GM21390 (cell line): ENCODE measurements around the gene GLIPR1.
"Not testable (repeated sequence)": the region's sequence is repeated elsewhere in the genome, so short reads cannot be mapped to it uniquely, and the experiment has no call there.

Experiments used
- ATAC-seq: cut with Tn5 transposase; IDR thresholded peaks from one replicate; pipeline ENCODE4 v1.9.1; 2021; ENCODE audit not compliant: unreplicated experiment

Gene GLIPR1

DNA sequence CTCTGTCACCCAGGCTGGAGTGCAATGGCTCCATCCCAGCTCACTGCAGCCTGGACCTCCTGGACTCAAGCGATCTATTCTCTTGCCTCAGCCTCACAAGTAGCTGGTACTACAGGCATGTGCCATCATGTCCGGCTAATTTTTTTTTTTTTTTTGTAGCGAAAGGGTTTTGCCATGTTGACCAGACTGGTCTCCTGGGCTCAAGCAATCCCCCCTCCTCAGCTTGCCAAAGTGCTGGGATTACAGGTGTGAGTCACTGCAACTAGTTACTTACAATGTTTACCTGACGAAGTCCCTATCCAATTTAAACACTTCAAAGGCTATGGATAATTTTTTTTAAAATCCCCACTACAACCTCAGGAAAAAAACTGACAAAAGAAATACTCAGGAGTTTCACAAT is 29.1 kb downstream of the GLIPR1 start:
- ATAC-seq: no peak

DNA sequence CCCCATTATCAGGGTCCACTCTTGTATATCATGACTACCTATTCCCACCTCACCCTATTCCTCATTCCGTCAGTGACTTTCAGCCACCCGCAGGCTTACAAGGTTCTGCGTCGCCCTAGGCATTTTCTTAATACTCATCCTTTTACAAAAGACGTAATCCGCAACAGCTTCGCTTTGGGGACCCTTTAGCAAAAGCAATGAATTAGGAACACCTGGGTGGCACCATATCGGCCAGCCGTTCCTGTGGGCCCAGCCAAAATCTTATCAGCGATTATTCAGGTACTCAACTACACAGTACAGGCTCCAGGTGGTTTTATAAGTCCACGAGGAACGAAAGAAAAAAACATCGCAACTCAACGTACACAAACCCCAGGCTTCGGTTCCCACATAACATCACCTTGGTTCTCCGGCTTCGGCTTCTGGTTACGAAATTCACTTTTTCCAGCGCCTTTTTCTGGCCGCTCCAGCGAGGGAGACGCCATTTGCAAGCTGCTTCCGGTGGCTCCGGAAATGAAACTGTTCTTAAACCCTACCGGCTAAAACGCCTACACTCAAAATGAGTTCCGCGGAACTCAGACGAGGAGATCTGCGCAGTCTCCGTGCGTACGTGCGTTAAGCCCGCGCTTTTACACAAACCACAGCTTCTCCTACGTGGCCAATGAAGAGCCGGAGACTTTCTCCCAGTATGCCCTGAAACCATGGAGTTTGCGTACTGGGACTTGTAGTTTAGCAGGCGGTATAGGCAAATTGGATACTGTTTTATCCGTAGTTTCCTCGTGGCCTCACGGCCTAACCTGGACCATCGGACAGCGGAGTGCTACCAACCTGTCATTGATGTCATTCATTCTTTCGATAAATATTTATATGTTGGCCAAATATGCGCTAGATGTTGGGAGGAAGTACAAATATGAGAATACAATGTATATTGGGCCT is 30.8 kb downstream of the GLIPR1 start, which contains the start of gene KRR1:
TSS of gene KRR1 (minus strand) at position 494 of the 933 bp plus-strand sequence. CDS start at position 482, 12 bp downstream.
- peak; percentile 97 for ATAC-seq

DNA sequence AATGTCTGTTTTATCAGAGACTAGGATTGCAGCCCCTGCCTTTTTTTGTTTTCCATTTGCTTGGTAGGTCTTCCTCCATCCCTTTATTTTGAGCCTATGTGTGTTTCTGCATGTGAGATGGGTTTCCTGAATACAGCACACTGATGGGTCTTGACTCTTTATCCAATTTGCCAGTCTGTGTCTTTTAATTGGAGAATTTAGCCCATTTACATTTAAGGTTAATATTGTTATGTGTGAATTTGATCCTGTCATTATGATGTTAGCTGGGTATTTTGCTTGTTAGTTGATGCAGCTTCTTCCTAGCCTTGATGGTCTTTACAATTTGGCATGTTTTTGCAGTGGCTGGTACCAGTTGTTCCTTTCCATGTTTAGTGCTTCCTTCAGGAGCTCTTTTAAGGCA is 40.7 kb downstream of the GLIPR1 start:
- not testable (repeated sequence) for ATAC-seq

DNA sequence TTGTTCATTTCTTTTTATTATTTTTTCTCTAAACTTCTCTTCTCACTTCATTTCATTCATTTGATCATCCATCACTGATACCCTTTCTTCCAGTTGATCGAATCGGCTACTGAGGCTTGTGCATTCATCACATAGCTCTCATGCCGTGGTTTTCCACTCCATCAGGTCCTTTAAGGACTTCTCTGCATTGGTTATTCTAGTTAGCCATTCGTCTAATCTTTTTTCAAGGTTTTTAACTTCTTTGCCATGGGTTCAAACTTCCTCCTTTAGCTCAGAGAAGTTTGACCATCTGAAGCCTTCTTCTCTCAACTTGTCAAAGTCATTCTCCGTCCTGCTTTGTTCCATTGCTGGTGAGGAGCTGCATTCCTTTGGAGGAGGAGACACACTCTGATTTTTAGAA is 41.6 kb downstream of the GLIPR1 start:
- not testable (repeated sequence) for ATAC-seq

DNA sequence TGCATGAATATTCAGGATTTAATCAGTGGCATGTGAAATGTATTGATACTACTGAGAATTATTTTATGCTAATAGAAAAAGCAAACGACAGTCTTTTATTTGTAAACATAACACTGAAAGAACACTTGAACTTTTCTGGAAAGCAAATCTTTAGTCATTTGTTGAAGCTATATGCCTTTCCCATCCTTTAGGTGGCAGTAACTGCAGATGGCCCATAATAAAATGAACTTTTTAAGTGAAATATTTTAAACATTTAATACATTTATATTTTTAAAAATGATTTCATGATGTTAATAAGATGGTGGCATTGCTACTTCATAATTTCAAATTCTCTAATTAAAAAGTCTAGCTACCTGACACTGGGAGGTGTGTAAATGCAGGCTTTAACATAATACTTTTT is 44.7 kb downstream of the GLIPR1 start:
- ATAC-seq: no peak

DNA sequence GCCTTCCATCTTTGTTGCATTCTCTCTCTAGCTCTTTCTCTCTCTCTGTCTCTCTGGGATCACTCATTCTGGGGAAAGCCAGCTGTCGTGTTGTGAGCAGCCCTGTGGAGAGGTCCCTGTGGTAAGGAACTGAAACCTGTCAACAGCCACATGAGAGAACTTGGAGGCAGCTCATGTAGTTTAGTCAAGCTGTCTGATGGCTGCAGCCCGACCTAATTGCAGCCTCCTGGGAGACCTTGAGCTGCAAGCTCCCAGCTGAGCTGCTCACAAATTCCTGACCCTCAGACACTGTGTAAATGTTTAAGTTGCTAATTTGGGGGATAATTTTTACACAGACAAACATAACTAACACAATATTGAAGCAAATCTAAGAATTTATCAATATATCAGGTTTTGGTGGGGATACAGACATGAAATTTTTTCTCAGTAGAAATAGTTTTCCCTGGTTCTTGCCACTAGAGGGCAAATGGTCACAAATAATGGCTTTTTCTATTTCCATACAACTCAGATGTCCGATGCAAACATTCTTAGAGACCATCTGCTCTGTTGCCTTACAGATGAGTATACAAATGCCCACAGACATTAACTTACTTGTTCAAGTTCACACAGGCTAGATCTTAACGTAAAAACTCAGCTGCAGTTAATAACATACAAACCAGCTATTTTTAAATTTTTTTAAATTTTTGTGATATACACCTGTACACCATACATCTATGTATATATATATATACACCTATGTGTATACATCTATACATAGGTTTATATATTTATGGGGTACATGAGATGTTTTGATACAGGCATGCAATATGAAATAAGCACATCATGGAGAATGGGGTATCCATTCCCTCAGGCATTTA is 46.3 kb downstream of the GLIPR1 start:
- ATAC-seq: peak; percentile 99

DNA sequence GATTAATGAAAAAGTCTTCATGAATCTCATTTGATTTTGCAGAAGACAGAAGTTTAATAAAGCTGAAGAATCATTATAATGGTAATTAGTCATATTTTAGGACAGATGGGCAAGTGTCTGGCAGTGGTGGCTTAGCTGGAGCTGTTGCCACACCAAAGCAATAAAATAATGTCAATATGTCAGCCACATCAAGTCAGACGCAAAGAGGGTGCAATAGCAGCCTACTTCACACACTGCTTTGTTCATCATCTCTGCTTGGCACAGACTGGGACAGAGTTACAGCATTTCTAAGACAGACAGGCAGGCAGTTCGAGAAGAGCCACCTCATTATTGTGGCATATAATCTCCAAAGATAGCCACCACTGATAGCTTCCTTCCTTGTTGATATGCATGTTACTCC is 47.7 kb downstream of the GLIPR1 start:
- ATAC-seq: no peak

DNA sequence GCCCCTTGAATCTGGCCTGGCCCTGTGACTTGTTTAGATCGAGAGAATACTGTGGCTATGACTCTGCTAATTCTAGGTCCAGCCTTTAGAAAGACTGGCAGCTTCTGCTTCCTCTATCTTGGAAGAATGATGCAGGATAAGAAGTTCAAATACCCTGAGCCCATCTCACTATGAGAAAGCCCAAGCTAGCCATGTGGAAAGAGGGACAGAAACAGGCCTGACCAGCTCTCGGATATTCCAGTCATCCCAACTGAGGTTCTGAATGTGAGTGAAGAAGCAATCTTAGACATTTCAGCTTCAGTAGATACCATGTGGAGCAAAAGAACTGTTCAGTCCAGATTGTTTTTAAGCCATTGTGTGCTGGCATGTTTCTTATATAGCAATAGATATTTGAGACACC is 48.1 kb downstream of the GLIPR1 start:
- no peak for ATAC-seq

DNA sequence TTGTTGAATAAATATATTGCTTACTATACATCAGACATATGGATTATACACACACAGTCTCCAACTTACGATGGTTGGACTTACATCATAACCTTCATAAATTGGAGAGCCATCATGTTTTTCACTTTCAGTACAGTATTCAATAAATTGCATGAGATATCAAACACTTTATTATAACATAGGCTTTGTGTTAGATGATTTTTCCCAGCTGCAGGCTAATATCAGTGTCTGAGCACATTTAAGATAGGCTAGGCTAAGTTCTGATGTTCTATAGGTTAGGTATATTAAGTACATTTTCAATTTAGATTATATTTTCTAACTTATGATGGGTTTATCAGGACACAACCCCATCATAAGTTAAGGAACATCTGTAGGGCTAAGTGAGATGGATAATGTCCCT is 48.8 kb downstream of the GLIPR1 start:
- ATAC-seq: no peak

DNA sequence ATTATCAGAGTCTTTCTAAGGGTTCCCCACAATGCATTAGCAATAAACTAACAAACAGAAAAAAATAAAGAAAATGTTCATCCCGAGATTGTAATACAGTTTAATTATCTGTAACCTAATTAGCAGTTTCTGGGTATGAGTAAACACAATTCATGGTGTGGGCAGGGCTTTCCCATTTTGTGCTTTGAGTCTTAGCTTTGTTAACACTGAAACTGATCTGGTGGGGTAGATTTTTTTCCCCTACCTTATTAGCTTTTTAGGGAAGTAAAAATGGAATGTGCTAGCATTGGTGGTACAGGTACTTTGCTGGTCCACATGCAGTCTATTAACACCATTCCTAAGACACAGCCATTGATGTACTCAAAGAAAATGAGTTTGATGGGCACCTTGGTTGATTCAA is 49.3 kb downstream of the GLIPR1 start:
- no peak for ATAC-seq

DNA sequence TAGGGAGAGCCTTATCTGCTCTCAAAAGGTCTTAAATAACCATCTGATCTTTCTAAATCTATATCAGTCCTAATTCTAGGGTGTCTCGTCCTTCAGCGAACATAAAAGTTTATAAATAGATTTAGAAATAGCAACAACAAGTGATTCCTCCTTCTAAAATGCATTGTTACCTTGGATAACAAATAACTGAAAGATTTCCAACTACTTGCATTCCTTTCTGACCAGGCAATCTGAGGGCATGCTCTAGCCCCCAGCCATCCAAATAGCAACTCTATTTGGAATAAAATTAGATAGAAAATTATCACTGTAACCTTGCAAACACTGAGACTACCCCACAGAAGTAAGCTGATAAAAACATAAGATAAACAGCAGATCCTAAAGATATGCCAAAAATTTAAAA is 52.7 kb downstream of the GLIPR1 start:
- no peak for ATAC-seq

DNA sequence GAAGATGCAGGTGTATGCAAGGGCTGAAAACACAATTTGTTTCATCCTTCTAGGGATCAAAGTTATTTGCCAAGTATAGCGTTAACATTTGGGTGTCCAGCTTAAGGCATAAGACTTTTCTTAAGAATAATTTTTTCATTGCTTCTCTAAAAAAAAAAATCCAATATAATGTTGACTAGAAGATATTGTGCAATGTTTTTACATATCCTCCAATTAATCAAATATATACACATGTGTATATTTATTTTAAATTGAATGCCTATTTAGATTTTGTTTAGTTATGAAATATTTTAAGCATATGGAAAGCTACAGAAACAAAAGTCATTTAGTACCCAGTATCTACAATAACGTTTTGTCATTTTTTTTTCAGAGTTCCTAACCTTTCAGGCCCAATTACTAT is 59.3 kb downstream of the GLIPR1 start:
- ATAC-seq: no peak

DNA sequence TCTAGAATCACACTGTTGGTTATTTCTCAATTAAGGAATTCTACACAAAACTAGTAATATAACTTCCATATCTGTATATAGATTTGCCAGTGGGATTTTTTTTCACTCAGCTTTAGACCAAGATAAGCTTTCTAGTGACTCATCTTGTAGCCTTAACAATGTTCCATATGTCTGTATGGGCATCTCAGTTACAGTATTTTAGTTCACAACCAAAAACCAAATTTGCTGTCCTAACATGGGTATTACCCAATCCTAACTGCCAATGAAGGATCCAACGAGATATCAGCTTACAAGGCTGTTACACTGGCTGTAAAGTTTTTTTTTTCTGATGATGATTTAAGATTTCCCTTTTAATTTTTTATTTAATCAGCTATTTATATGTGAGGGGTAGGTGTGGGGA is 62.4 kb downstream of the GLIPR1 start:
- no peak for ATAC-seq

DNA sequence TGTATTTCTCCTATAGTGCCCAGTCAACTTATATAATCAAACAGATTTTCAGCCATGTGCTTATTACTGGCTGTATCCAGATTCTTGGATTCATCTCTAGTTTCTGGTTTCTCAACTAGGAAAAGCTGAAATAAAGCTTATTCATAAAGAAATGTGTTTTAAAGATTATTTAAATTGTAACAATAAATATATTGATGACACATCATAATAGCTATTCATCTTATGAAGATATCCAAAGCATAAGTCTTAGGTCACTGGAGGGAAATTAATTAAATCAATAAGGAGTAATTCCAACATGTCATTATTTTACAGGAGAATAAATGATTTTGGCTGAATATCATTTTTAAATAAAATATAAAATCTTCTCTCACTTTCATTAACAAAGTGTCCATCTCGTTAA is 63.0 kb downstream of the GLIPR1 start:
- ATAC-seq: no peak

DNA sequence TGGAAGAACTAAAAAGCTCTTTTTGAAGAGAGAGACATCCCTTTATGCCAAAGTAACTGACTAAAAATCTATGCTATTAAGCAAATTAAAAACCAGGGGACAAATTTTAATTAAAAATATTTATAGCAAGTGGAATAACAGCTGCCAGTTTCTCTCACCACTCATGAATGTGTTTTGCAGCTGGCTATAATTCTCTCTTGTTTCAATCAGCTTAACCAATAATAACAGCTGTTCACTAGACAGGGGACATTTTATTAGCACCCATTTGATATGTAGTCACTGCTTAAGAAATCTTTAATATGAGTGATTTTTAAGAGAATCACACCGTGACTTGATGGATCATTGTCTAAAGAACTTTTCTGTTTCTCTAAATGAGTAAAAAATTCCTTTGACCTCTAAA is 65.1 kb downstream of the GLIPR1 start:
- no peak for ATAC-seq

DNA sequence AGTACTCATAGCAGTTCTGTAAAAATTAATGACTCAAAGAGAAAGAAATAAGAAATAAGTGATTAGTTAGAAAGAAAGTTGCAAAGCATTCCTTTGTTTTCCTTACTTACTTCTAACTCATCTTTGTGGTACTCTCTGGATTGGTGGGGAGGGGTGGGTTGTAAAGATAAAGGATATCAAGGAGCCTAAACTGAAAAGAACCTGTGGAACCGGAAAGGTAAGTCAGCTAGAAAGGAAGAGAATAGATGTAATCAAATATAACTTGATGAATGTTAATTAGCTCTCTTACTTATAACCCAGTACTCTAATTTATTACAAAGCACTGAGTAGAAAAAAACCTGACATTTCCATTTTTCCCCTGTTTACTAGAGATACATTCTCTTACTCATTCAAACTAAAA is 68.3 kb downstream of the GLIPR1 start:
- ATAC-seq: no peak

DNA sequence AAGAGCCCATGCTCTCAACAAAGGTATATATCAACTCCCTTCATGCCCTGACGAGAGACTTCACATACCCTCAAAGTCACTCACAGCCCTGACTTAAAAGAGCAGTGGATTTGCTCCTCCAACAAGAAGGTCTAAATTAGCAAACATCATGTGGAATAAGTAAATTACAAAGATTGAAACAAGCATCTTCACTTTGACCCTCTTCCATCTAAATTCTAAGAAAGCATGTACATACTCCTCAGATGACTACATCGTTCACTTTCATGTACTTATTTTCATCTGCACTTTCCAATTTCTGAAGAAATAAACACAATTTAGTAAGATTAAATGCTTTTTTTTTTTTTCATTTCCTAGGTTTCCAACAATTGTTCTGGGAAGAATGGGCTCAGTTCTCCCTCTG is 69.4 kb downstream of the GLIPR1 start:
- ATAC-seq: no peak

DNA sequence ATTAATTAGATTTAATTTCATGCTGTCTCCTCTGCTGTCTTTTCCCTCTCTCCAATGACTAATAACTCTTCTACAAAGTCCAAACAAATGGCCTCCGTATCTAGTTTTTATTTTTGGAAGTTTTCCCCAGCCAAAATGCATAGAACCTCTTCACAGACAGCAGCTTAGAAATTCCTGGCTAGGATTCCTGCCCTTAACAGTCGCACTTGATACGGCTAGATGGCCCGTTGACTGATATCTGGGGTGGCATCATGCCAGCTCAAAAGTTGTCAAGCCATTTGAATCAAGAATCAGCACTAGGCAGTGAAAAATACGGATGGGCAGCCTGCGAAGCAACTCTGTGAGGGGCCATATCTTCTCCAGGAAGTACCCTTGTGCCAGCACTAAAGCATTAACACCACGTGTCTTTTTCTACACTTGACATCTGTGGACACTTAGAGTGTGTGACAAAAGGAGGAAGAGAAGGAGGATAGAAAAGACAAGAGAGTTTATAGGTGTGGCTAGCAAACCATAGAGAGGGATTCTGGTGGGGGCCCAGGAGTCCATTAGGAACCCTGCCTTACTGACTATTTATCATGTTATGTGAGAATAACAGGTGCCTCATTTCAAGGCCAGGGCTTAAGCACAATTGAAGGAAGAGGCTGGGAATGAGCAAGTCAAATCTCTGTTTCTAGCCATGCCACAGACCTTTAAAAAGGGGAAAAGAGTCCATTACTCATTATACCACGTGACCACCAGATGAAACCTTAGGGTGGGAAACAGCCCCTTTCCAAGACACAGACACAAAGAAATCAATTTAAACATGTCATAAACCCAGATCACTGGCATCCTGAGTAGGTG is 70.1 kb downstream of the GLIPR1 start:
- no peak for ATAC-seq

DNA sequence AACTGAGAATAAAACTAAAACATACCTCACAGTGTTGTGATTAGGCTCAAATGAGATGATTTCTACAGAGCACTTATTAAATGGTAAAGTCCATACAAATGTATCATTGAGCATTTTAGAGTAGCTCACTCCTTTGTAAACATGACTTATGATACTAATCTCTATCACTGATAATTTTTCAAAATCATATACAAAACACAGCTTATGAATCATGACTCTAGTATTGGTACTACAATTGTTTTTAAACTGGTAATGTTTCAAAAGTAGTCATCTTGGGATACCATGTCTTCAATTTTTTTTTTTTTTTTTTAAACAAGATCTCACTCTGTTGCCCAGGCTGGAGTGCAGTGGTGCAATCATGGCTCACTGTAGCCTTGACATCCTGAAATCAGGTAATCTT is 70.9 kb downstream of the GLIPR1 start:
- no peak for ATAC-seq

DNA sequence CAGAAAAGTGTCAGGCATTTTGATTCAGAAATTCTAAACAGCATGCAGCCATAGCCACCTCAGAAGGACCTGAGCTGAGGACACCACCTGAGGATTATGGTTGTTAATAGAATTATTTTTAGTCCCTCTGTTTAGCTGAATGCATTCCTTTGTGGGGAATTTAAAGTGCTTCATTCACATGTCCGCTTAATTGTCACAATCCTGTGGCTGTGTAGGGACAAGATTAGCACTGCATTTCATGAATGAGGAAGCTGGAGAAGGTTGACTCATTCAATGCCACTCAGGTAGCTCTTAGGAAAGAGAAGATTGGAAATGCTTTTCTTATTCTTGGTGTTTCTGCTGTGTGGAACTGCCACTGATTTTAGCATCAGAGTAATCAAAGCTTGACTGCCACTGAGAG is 72.8 kb downstream of the GLIPR1 start:
- ATAC-seq: no peak
